Measurements from ENCODE around the gene BTRC. TPM values are rescaled to one million over a fixed set of nuclear protein-coding genes. Genes with fewer than 3 reads are reported as not detected.
A peak's percentile ranks its signal among the peaks of the same experiment; 100 is the strongest.
"Not testable (repeated sequence)": the region's sequence is repeated elsewhere in the genome, so short reads cannot be mapped to it uniquely, and the experiment has no call there.

Gene BTRC
- total RNA-seq, 1 experiment from 2014 or later = 5.7 TPM

DNA sequence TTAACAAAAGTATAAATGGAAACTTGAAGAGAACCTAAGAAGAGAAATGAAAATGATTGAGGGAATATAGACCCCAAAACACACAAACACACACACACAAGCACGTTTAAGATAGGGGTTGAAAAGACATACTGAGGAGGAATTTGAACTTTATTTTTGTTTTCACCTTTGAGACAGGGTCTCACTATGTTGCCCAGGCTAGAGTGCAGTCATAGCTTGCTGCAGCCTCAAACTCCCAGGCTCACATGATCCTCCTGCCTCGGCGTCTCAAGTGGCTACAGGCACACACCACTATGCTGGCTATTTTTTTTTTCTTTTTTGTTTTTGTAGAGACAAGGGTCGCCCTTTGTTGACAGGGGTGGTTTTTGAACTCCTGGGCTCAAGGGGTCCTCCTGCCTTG, 4.0 kb downstream of the BTRC start:
- POLR2A ChIA-PET (ENCODE audit: unreplicated experiment) = no interaction called here
- no TSS peak for BruUV-seq (replicated peaks)

DNA sequence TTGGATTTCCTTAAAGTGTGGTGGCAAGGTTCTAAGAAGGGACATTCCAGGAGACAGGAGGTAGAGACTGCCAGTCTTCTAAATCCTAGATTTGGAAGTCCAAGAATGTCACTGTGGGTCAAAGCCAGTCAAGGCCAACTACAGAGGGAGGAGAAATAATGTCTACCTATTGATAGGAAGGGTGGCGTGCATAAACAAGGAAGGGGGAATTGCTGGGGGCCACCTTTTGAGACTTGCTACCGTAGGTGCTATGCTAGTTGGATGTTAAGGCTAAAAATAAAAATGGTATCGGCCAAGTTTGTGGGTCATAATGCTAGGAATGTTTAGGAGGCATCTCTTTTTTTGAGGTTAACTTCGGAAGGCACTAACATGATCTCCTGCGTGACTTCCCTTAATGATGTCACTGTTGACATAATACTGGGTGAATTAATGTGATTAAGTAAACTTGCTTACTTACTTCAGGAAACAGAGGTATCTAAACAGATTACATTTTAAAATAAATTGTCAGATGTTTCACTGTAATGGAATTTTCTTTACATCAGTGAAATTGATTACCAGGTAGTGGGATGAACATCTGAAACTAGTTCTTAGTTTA, 4.8 kb downstream of the BTRC start:
- H3K9me2 ChIP-seq (replicated peaks; ENCODE audit: low read length) = no peaks in the 10 kb centered on the region
- BruUV-seq (replicated peaks) = no TSS peak
- DNase-seq (peak; percentile 56), ATAC-seq (peak; percentile 25)
- no peaks in the 10 kb centered on the region for H3F3A ChIP-seq (ENCODE audit: low read length, unreplicated experiment)
- TF ChIP-seq, protein P1, sequence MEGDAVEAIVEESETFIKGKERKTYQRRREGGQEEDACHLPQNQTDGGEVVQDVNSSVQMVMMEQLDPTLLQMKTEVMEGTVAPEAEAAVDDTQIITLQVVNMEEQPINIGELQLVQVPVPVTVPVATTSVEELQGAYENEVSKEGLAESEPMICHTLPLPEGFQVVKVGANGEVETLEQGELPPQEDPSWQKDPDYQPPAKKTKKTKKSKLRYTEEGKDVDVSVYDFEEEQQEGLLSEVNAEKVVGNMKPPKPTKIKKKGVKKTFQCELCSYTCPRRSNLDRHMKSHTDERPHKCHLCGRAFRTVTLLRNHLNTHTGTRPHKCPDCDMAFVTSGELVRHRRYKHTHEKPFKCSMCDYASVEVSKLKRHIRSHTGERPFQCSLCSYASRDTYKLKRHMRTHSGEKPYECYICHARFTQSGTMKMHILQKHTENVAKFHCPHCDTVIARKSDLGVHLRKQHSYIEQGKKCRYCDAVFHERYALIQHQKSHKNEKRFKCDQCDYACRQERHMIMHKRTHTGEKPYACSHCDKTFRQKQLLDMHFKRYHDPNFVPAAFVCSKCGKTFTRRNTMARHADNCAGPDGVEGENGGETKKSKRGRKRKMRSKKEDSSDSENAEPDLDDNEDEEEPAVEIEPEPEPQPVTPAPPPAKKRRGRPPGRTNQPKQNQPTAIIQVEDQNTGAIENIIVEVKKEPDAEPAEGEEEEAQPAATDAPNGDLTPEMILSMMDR (conservative IDR thresholded peaks at IDR 0.05; ENCODE audit: low read depth, low read length) = no peak
- no peak for TF ChIP-seq EZH2phosphoT487 (IDR thresholded peaks at IDR 0.05; ENCODE audit: borderline replicate concordance, low read length)
- TF ChIP-seq EZH2 (IDR thresholded peaks at IDR 0.05; ENCODE audit: low read length, unreplicated experiment) = no peak
- H3K36me3 ChIP-seq (ENCODE audit: low read depth, low read length) = no peaks in the 10 kb centered on the region
- ChIA-PET POLR2A (ENCODE audit: unreplicated experiment) (no interaction called here), CTCF (no interaction called here)
- H3K79me2 ChIP-seq (ENCODE audit: low read length) = peaks cover 57% of the 10 kb centered on the region
- peak overlapping the region; percentile 54 for H3K4me2 ChIP-seq (ENCODE audit: low read length)
- peaks cover 20% of the 10 kb centered on the region for H3K4me1 ChIP-seq (ENCODE audit: insufficient read depth, low read length)
- no peak overlapping the region for H3K4me3 ChIP-seq (ENCODE audit: low read length)
- H3K27ac ChIP-seq (ENCODE audit: low read length) = peak overlapping the region; percentile 73
- no peaks in the 10 kb centered on the region for H3K9me3 ChIP-seq (ENCODE audit: low read length)
- no peak overlapping the region; the same call in 1 of the 2 replicates for H3K9ac ChIP-seq (ENCODE audit: low read length)
- H4K20me1 ChIP-seq (ENCODE audit: low read length) = no peaks in the 10 kb centered on the region
- intact Hi-C loops (cut with micrococcal nuclease) = no loop called here
- no peaks in the 10 kb centered on the region for H3K27me3 ChIP-seq (ENCODE audit: low read length)
- H2AFZ ChIP-seq (ENCODE audit: low read length) = no peak overlapping the region

More for the DNA sequence above, 4.0 kb downstream of the BTRC start:
- H3K9ac ChIP-seq (ENCODE audit: low read length) = no peak overlapping the region
- no peak overlapping the region for H3K4me2 ChIP-seq (ENCODE audit: low read length)
- H3K36me3 ChIP-seq (ENCODE audit: low read depth, low read length) = no peaks in the 10 kb centered on the region
- H3K79me2 ChIP-seq (ENCODE audit: low read length) = peaks cover 57% of the 10 kb centered on the region
- no peaks in the 10 kb centered on the region for H3K27me3 ChIP-seq (ENCODE audit: low read length)
- H2AFZ ChIP-seq (ENCODE audit: low read length) = no peak overlapping the region
- H3K4me1 ChIP-seq (ENCODE audit: insufficient read depth, low read length) = peaks cover 23% of the 10 kb centered on the region
- CTCF ChIA-PET = no interaction called here
- H3K27ac ChIP-seq (ENCODE audit: low read length) = peak overlapping the region; percentile 73
- no peak overlapping the region for H3K4me3 ChIP-seq (ENCODE audit: low read length)
- no peak for TF ChIP-seq EZH2phosphoT487 (IDR thresholded peaks at IDR 0.05; ENCODE audit: borderline replicate concordance, low read length)
- TF ChIP-seq EZH2 (IDR thresholded peaks at IDR 0.05; ENCODE audit: low read length, unreplicated experiment) = no peak
- H3K9me2 ChIP-seq (replicated peaks; ENCODE audit: low read length) = no peaks in the 10 kb centered on the region
- H3K9me3 ChIP-seq (ENCODE audit: low read length) = no peaks in the 10 kb centered on the region
- intact Hi-C loops (cut with micrococcal nuclease) = no loop called here
- ATAC-seq = no peak
- no peaks in the 10 kb centered on the region for H3F3A ChIP-seq (ENCODE audit: low read length, unreplicated experiment)
- H4K20me1 ChIP-seq (ENCODE audit: low read length) = no peaks in the 10 kb centered on the region
- DNase-seq = no peak

DNA sequence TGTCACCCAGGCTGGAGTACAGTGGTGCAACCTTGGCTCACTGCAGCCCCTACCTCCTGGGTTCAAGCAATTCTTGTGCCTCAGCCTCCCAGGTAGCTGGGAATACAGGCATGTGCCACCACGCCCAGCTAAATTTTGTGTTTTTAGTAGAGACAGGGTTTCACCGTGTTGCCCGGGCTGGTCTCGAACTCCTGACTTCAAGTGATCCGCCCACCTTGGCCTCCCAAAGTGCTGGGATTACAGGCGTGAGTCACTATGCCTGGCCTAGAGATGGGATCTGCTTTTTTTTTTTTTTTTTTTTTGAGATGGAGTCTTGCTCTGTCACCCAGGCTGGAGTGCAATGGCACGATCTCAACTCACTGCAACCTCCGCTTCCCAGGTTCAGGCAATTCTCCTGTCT, 6.1 kb downstream of the BTRC start:
- H2AFZ ChIP-seq (ENCODE audit: low read length); H3K4me3 ChIP-seq (ENCODE audit: low read length); H3K27ac ChIP-seq (ENCODE audit: low read length); BruUV-seq (replicated peaks); H3K9me2 ChIP-seq (replicated peaks; ENCODE audit: low read length); DNase-seq; CTCF ChIA-PET; H3K4me2 ChIP-seq (ENCODE audit: low read length); H4K20me1 ChIP-seq (ENCODE audit: low read length); H3K9me3 ChIP-seq (ENCODE audit: low read length); intact Hi-C loops (cut with micrococcal nuclease); H3K27me3 ChIP-seq (ENCODE audit: low read length); H3K9ac ChIP-seq (ENCODE audit: low read length); H3F3A ChIP-seq (ENCODE audit: low read length, unreplicated experiment); H3K36me3 ChIP-seq (ENCODE audit: low read depth, low read length); POLR2A ChIA-PET (ENCODE audit: unreplicated experiment); ATAC-seq: not testable (repeated sequence)
- H3K79me2 ChIP-seq (ENCODE audit: low read length) = peaks cover 53% of the 10 kb centered on the region
- peaks cover 18% of the 10 kb centered on the region for H3K4me1 ChIP-seq (ENCODE audit: insufficient read depth, low read length)

DNA sequence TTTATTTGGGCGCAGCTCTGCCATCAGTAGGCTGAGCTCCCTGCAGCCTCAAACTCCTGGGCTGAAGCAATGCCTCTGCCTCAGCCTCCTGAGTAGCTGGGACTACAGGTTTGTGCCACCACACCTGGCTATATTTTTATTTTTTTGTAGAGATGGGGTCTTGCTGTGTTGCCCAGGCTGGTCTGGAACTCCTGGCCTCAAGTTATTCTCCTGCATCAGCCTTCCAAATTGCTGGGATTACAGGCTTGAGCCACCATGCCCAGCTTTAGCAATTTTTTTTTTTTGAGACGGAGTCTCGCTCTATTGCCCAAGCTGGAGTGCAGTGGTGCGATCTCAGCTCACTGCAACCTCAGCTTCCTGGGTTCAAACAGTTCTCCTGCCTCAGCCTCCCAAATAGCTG, 6.9 kb downstream of the BTRC start:
- H3K27ac ChIP-seq (ENCODE audit: low read length); intact Hi-C loops (cut with micrococcal nuclease); H3K9ac ChIP-seq (ENCODE audit: low read length); H3K36me3 ChIP-seq (ENCODE audit: low read depth, low read length); BruUV-seq (replicated peaks); H3K4me2 ChIP-seq (ENCODE audit: low read length); H3K9me3 ChIP-seq (ENCODE audit: low read length); CTCF ChIA-PET; H4K20me1 ChIP-seq (ENCODE audit: low read length); POLR2A ChIA-PET (ENCODE audit: unreplicated experiment); H3K9me2 ChIP-seq (replicated peaks; ENCODE audit: low read length); H3K4me3 ChIP-seq (ENCODE audit: low read length); ATAC-seq; H3F3A ChIP-seq (ENCODE audit: low read length, unreplicated experiment); H2AFZ ChIP-seq (ENCODE audit: low read length); DNase-seq; H3K27me3 ChIP-seq (ENCODE audit: low read length): not testable (repeated sequence)
- H3K4me1 ChIP-seq (ENCODE audit: insufficient read depth, low read length) = peaks cover 12% of the 10 kb centered on the region
- peaks cover 47% of the 10 kb centered on the region for H3K79me2 ChIP-seq (ENCODE audit: low read length)

All from PC-3 (cell line).